H1 (cell line): ENCODE data around the gene SBDS. TPM values are rescaled to one million over a fixed set of nuclear protein-coding genes. Genes with fewer than 3 reads are reported as not detected.

Experiments
- CTCF ChIA-PET: fragments of 300-600 bp; sonication (Branson Sonifier 250); formaldehyde crosslinking; loops from one replicate; lab custom pipeline; 2021; ENCODE audit not compliant: partially characterized antibody; lab: Charles Lee
- POLR2A ChIA-PET: fragments of 300-600 bp; sonication (Branson Sonifier 250); formaldehyde crosslinking; loops from one replicate; lab custom pipeline; 2021; ENCODE audit warnings: inconsistent platforms; ENCODE audit not compliant: partially characterized antibody; lab: Charles Lee
- DNase-seq, 2 experiments: peaks; one replicate each; pipeline versions ENCODE4 v3.0.0 to v3.0.0-alpha.2; 2010 to 2022; ENCODE audit warnings: low spot score in 2 of 2, low read depth in 1 of 2, mixed read lengths in 1 of 2
- FAIRE-seq: peaks from 2 replicates; lab custom pipeline; 2011; peaks lifted over from hg19 to GRCh38; lab: Jason Lieb, UNC
- H2AFZ ChIP-seq: 2 replicates; pipeline ENCODE4 v1.8.1; 2012; ENCODE audit warnings: low read length, inconsistent platforms
- H2AK5ac ChIP-seq: 2 replicates; pipeline ENCODE4 v1.6.1; 2013; ENCODE audit warnings: low read depth, low read length
- H2BK120ac ChIP-seq: replicated peaks from 2 replicates; pipeline ENCODE3; 2013; ENCODE audit warnings: low read depth, low read length, inconsistent platforms
- H2BK12ac ChIP-seq: 2 replicates; pipeline ENCODE4 v1.6.1; 2013; ENCODE audit warnings: low read depth, low read length
- H2BK15ac ChIP-seq: 2 replicates; pipeline ENCODE4 v1.6.1; 2013; ENCODE audit warnings: low read length
- H2BK20ac ChIP-seq: 2 replicates; pipeline ENCODE4 v1.6.1; 2013; ENCODE audit warnings: low read length
- H2BK5ac ChIP-seq: 2 replicates; pipeline ENCODE4 v1.6.1; 2013; ENCODE audit warnings: low read depth, low read length
- H3K14ac ChIP-seq: 2 replicates; pipeline ENCODE4 v1.6.1; 2013; ENCODE audit warnings: inconsistent platforms; ENCODE audit not compliant: insufficient read length
- H3K18ac ChIP-seq: 2 replicates; pipeline ENCODE4 v1.6.1; 2013; ENCODE audit warnings: low read length; ENCODE audit errors: extremely low read depth
- H3K23ac ChIP-seq: 2 replicates; pipeline ENCODE4 v1.6.1; 2013; ENCODE audit warnings: inconsistent platforms; ENCODE audit not compliant: insufficient read length
- H3K23me2 ChIP-seq: 2 replicates; pipeline ENCODE4 v1.6.1; 2013; ENCODE audit warnings: low read depth, low read length
- H3K27ac ChIP-seq: 2 replicates; pipeline ENCODE4 v1.6.1; 2011; ENCODE audit warnings: low read depth, low read length, inconsistent platforms
- H3K27me3 ChIP-seq, 4 experiments: replicated peaks in 1 of 4; 1 replicate in 1 of 4; 2 replicates in 3 of 4; pipeline versions ENCODE4 v1.6.1 to v1.8.1; 2011 to 2013; ENCODE audit warnings: low read length in 3 of 4, mild to moderate bottlenecking in 3 of 4, inconsistent platforms in 2 of 4, mixed read lengths in 2 of 4, moderate library complexity in 1 of 4; ENCODE audit not compliant: control insufficient read depth in 3 of 4, insufficient read depth in 3 of 4; ENCODE audit errors: extremely low read depth in 1 of 4
- H3K36me3 ChIP-seq, 4 experiments: 2 replicates each; pipeline versions ENCODE4 v1.6.1 to v1.8.1; 2011 to 2013; ENCODE audit warnings: mild to moderate bottlenecking in 4 of 4, low read length in 3 of 4, moderate library complexity in 2 of 4, control low read depth in 1 of 4, inconsistent platforms in 1 of 4; ENCODE audit not compliant: insufficient read depth in 4 of 4, control insufficient read depth in 2 of 4
- H3K4ac ChIP-seq: replicated peaks from 2 replicates; pipeline ENCODE3; 2013; ENCODE audit warnings: low read length, low read depth, mixed read lengths, inconsistent platforms; ENCODE audit not compliant: insufficient read length
- H3K4me1 ChIP-seq, 4 experiments: replicated peaks in 1 of 4; 1 replicate in 1 of 4; 2 replicates in 3 of 4; pipeline versions ENCODE4 v1.6.1 to v1.8.1; 2011 to 2013; ENCODE audit warnings: low read length in 3 of 4, inconsistent platforms in 2 of 4, mixed read lengths in 1 of 4; ENCODE audit not compliant: insufficient read depth in 4 of 4, control insufficient read depth in 3 of 4
- H3K4me2 ChIP-seq, 2 experiments: 2 replicates each; pipeline versions ENCODE4 v1.6.1 to v1.8.1; 2011 to 2013; ENCODE audit warnings: low read depth in 2 of 2, low read length in 2 of 2, control low read depth in 1 of 2, inconsistent platforms in 1 of 2, mild to moderate bottlenecking in 1 of 2; ENCODE audit not compliant: insufficient read depth in 1 of 2
- H3K4me3 ChIP-seq, 4 experiments: fragments of 200-600, 300-600 bp in 1 of 4; sonication (generic), shearing (Covaris generic), sonication (Bioruptor Twin) in 1 of 4; 2 replicates each; pipeline versions ENCODE4 v1.5.1 to v1.8.1; 2011 to 2016; ENCODE audit warnings: low read length in 4 of 4, low read depth in 3 of 4, control low read depth in 2 of 4, inconsistent platforms in 2 of 4, mild to moderate bottlenecking in 2 of 4, mixed read lengths in 1 of 4, moderate library complexity in 1 of 4; ENCODE audit not compliant: insufficient read depth in 2 of 4; ENCODE audit errors: extremely low read depth in 1 of 4
- H3K56ac ChIP-seq: replicated peaks from 2 replicates; pipeline ENCODE3; 2013; ENCODE audit warnings: low read depth, mild to moderate bottlenecking, mixed read lengths, low read length, inconsistent platforms; ENCODE audit not compliant: insufficient read length
- H3K79me1 ChIP-seq: 2 replicates; pipeline ENCODE4 v1.6.1; 2013; ENCODE audit warnings: low read depth, low read length, control low read depth
- H3K79me2 ChIP-seq, 2 experiments: 2 replicates each; pipeline versions ENCODE4 v1.6.1 to v1.8.1; 2012 to 2013; ENCODE audit warnings: low read length in 2 of 2, mild to moderate bottlenecking in 2 of 2, inconsistent platforms in 1 of 2; ENCODE audit not compliant: insufficient read depth in 2 of 2, control insufficient read depth in 1 of 2
- H3K9ac ChIP-seq, 4 experiments: replicated peaks in 1 of 4; 1 replicate in 1 of 4; 2 replicates in 3 of 4; pipeline versions ENCODE4 v1.6.1 to v1.8.1; 2011 to 2013; ENCODE audit warnings: low read depth in 3 of 4, low read length in 3 of 4, control low read depth in 2 of 4, mild to moderate bottlenecking in 2 of 4, moderate library complexity in 2 of 4, inconsistent platforms in 1 of 4; ENCODE audit errors: extremely low read depth in 1 of 4
- H3K9me3 ChIP-seq, 2 experiments: 2 replicates each; pipeline versions ENCODE4 v1.6.1 to v1.8.1; 2012 to 2013; ENCODE audit warnings: mild to moderate bottlenecking in 2 of 2, moderate library complexity in 2 of 2, control low read depth in 1 of 2, inconsistent platforms in 1 of 2, low read depth in 1 of 2, low read length in 1 of 2, mixed read lengths in 1 of 2; ENCODE audit not compliant: insufficient read depth in 2 of 2
- H4K20me1 ChIP-seq, 2 experiments: replicated peaks in 1 of 2; 2 replicates each; pipeline versions ENCODE3 to v1.8.1; 2011 to 2013; ENCODE audit warnings: inconsistent platforms in 2 of 2, low read length in 2 of 2, mild to moderate bottlenecking in 1 of 2; ENCODE audit not compliant: insufficient read depth in 2 of 2, control insufficient read depth in 1 of 2
- H4K5ac ChIP-seq: 2 replicates; pipeline ENCODE4 v1.6.1; 2013; ENCODE audit warnings: low read length, low read depth, mixed read lengths, inconsistent platforms; ENCODE audit not compliant: insufficient read length
- H4K8ac ChIP-seq: 2 replicates; pipeline ENCODE4 v1.8.0; 2013; ENCODE audit warnings: mild to moderate bottlenecking, moderate library complexity, low read length, inconsistent platforms; ENCODE audit not compliant: insufficient read depth; ENCODE audit errors: extremely low read depth
- H4K91ac ChIP-seq: replicated peaks from 2 replicates; pipeline ENCODE3; 2013; ENCODE audit warnings: low read length, mixed read lengths, inconsistent platforms; ENCODE audit not compliant: insufficient read length
- CEBPB ChIP-seq: IDR thresholded peaks from 2 replicates; pipeline ENCODE4 v1.6.1; 2012; ENCODE audit warnings: low read depth, low read length
- CHD1 ChIP-seq: IDR thresholded peaks from 2 replicates; pipeline ENCODE4 v1.6.1; 2012; ENCODE audit warnings: low read depth, low read length, improper control_type of control experiment
- SIRT6 ChIP-seq: IDR thresholded peaks from one replicate; pipeline ENCODE4 v1.7.1; 2012; ENCODE audit warnings: low read length, inconsistent platforms
- SP4 ChIP-seq: IDR thresholded peaks from 2 replicates; pipeline ENCODE4 v1.6.1; 2012; ENCODE audit warnings: low read length, inconsistent platforms
- WGBS, 2 experiments: shearing (Covaris generic) in 1 of 2; methylation state at CpG; one replicate each; pipeline versions ENCODE4 v1.1.6 to v1.1.7; 2013 to 2015; ENCODE audit warnings: low lambda C conversion rate in 2 of 2, mixed read lengths in 2 of 2, inconsistent platforms in 1 of 2, low coverage in 1 of 2, missing lambda C conversion rate in 1 of 2; ENCODE audit not compliant: insufficient replicate concordance in 2 of 2, insufficient coverage in 1 of 2, insufficient read length in 1 of 2; ENCODE audit errors: extremely low coverage in 1 of 2, missing lambda C conversion rate in 1 of 2; 5-methylcytosine and 5-hydroxymethylcytosine counted together
- polyA plus RNA-seq, 7 experiments: library from polyadenylated mRNA; depleted of rRNA in 3 of 7; stranded (reverse) in 5 of 7; unstranded in 2 of 7; fragments of >200 nt in 5 of 7; fragments of 200-250 nt in 2 of 7; gene quantifications; 1 replicate in 5 of 7; 2 replicates in 1 of 7; 4 replicates in 1 of 7; pipeline versions ENCODE4 v1.2.1 to v1.2.3, GENCODE V29; 2011 to 2013; ENCODE audit warnings: missing spikeins in 2 of 7, mixed read lengths in 2 of 7
- total RNA-seq: library from RNA; stranded (reverse); fragmentation: NEBNext Ultra II Directional; extraction: Animal tissue kit (Norgen Biotek cat#: 25700); gene quantifications from 2 replicates; pipeline ENCODE4 v1.2.1, GENCODE V29; 2021

Gene SBDS
- total and polyA plus RNA-seq, 2 of the 8 experiments (the other 6 are each of a cell fraction or from before 2014, with no cell fraction given) = 8.2 to 27.5 TPM

GRCh38 chr7:66950763-66951162 is 44.6 kb downstream of the SBDS start (continued):
- TF ChIP-seq SP4 = no peak

GRCh38 chr7:66950311-66950710 is 45.1 kb downstream of the SBDS start:
- Histone ChIP-seq H2BK120ac (no peak overlapping the region), H2BK15ac (no peak overlapping the region), H3K79me1 (no peaks in the 10 kb centered on the region; the same call in 1 of the 2 replicates), H2AFZ (no peak overlapping the region), H3K27me3 (no peaks in the 10 kb centered on the region), H3K9me3 (no peaks in the 10 kb centered on the region), H2BK20ac (no peak overlapping the region), H3K4ac (no peak overlapping the region), H3K23me2 (no peaks in the 10 kb centered on the region), H3K27ac (no peak overlapping the region), H4K5ac (no peak overlapping the region), H4K91ac (no peak overlapping the region), H3K56ac (no peak overlapping the region), H3K18ac (no peak overlapping the region), H3K4me1 (no peaks in the 10 kb centered on the region; a peak in 3 of 7 replicates), H2AK5ac (no peak overlapping the region), H3K4me2 (no peak overlapping the region), H4K8ac (no peak overlapping the region), H2BK5ac (no peak overlapping the region), H3K14ac (no peak overlapping the region), H3K23ac (no peak overlapping the region), H3K79me2 (no peaks in the 10 kb centered on the region), H4K20me1 (no peaks in the 10 kb centered on the region), H2BK12ac (no peak overlapping the region), H3K9ac (no peak overlapping the region), H3K36me3 (peaks cover 6 to 61% (median 43%) of the 10 kb centered on the region in 4 experiments), H3K4me3 (no peak overlapping the region)
- no peak for FAIRE-seq
- 89% methylated on average over 3 of the region's 3 CpGs; no CpG with 5 or more reads in 1 of the 2 experiments for WGBS, 2 experiments
- CTCF ChIA-PET = no interaction called here
- POLR2A ChIA-PET = no interaction called here
- no peak for DNase-seq
- no peak for TF ChIP-seq CHD1
- TF ChIP-seq SIRT6 = no peak
- no peak for TF ChIP-seq CEBPB
